Cerebellar nuclear complex (tissue), 1 donor: Measurements from ENCODE around the gene POLR3GL.

Experiments
- DNase-seq, 2 experiments: peaks; one replicate each; lab custom pipeline; 2025; lab: John Stamatoyannopoulos, UW

POLR3GL gene

DNA sequence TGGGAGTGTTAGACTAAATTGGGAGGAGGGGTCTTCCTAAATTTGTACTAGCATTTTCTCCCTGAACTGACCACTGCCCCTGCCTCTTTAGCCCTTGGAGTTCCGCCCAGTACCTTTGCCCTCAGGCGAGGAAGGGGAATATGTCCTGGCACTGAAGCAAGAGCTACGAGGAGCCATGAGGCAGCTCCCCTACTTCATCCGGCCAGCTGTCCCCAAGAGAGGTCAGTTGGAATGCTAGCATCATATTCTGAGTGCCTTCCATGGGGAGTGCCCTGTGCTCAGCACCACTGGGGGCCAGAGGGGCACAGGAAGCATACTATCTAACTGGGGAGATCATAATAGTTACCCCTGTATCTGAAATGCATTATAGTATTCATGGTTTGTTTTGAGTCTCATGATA lies 10.7 kb downstream of the POLR3GL start:
- DNase-seq, result no peak

DNA sequence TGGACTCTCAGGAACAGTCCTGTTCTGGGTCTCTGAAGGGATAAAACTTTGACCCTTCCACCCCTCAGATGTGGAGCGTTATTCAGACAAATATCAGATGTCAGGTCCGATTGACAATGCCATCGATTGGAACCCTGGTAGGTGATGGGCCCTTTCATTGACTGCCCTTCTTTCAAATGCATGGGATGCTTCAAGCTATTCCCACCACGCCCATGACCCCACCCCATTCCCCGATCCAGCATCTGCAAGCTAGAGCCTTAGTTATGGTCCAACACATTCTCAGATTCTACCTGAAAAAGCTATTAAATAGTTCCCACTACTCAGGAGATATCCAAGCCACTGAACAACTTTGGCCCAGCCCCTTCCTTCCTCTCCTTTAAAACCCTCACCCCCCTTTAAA lies 12.5 kb downstream of the POLR3GL start:
- DNase-seq, result no peak

DNA sequence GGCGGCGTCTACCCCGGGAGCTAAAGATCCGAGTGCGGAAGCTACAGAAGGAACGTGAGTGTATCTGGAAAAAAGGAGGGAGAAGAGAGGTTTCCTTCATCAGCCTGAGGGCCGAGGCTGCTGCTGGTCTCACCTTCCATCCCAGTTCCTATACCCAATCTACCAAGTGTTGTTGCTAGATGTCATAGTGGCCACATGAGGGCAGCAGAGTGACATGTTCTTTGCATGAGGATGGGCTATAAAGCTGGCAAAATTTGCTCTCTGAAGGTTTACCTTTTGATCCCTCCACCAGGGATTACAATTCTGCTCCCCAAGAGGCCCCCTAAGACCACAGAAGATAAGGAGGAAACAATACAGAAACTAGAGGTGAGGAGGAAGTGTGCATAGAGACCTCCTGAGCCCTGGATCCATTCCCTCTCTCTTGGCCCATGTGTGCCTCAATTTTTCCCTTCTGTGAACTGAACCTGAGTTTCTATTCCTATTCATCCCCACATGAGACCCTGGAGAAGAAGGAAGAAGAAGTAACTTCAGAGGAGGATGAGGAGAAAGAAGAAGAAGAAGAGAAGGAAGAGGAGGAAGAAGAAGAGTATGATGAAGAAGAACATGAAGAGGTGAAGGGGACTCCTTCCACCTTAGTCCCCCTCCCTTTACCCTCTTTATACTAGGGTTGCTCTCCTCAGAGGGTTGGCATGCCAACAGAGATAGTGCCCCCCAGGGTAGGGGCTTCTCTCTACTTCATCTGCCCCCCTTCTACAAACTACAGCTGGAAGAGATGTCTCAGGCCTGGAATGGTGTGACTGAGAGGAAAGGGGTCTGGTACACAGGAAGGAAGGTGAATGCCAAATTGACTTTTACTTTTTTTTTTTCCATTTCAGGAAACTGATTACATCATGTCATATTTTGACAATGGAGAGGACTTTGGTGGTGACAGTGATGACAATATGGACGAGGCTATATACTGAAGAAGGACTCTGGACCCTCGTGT lies 13.3 kb downstream of the POLR3GL start:
- DNase-seq, result peak in 1 of 2 experiments; percentile 37

DNA sequence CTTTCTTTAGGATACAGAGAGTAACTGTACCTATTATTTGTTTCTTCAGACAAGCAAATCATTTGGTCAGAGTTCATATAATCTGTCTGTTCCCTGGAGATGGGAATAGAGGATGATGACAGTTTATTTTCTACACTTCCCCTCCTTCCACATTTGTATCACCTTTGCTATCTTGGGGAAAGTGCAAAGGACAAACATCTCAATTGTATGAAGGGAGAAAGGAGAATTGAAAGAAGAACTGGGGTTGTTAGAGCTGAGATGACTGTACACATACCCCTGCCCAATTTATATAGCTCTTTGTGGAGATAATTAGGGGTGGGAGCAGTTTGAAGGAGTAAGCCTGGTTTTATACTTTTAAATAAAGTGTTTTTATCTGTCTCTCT lies 14.0 kb downstream of the POLR3GL start:
- no peak for DNase-seq

DNA sequence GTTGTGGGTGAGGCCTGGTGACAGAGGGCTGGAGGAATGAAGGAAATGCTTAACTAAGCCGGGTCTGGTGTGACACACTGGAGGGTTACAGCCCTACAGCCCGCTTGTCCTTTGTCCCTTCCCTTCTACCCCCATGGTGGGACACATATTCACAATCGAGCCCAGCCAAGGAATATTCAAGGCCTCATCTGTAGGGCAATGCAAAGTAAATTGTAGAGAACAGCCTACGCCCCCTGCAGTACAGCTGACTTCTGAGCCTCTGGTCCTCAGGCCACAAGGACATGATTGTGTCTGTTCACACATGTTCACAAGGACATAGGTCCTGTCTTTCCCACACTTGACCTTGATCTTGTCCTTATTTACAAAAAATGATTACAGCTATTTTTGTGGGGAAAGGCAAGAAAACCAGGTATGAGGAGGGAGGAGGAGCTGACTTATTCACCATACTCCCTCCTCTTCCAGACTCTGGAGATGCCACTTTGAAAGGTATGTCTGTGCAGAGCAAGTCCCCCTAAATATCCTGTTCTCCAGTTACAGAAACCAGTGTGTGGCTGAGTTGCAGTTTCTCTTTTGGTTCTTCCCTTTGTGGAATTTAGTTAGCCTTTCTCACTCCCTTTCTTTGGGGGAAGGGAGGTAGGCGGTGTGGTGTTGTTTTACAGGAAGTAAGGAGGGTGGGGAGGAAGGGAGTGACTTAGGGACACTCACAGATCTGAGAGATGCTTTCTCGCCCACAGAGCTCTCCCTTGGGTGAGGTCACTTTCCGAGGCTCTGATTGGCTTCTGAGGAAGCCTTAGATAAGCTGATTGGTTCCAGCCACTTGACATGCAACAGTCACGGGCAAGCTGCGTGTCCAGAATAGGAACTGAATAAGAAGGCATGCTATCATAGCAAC lies 14.6 kb downstream of the POLR3GL start:
- peak; percentile 95 to 98 for DNase-seq

DNA sequence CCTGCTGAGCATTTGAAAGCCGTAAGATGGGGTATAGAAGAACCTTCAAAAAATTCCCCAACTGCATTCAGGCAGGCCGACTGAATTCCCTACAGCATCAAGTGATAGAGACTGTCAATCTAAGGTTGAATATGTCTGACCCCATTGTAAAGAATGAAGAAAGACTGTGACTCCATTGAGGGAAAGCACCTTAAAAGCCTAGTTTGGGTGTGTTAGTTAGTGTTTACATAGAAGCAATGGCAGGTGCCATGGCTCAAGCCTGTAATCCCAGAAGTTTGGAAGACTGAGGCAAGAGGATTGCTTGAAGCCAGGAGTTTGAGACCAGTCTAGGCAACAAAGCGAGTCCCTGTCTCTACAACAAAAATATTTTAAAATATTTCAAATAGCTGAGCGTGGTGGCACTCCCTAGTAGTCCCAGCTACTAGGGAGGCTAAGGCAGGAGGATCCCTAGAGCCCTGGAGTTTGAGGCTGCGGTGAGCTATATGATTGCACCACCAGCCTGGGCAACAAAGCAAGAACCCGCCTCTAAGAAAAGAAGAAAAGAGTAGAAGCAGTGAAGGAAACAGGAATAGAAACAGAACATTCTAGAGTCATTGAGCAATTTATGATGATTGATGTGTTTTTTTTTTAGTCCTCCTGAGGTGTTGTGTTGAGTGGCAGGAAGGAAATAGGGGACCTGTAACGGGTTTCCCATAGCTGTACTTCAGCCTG lies 15.4 kb downstream of the POLR3GL start:
- no peak for DNase-seq

DNA sequence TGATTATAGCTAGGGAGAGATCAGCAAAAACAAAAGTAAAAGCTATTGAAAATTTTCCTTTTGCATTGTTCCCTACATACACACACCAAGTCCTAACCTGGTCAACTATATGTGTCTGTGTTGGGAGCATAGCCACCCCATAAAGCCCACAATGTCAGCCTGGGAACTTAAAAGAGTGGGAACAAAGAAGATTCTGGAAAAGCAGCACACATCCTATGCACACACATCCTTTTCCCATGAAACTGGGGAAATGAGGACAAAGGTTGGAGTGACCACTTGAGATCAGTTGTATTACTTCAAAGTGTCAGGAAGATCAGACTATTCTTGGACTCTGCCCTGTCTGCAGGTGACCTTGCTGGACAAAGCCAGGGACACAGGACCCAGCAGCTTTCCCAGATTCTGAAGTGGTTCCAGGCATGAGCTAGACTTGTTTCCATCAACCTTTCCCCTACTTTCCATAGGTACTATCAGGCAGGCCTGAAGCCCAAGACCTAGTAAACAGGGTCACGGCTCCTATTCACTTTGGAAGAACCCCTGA lies 16.0 kb downstream of the POLR3GL start:
- DNase-seq, result no peak

DNA sequence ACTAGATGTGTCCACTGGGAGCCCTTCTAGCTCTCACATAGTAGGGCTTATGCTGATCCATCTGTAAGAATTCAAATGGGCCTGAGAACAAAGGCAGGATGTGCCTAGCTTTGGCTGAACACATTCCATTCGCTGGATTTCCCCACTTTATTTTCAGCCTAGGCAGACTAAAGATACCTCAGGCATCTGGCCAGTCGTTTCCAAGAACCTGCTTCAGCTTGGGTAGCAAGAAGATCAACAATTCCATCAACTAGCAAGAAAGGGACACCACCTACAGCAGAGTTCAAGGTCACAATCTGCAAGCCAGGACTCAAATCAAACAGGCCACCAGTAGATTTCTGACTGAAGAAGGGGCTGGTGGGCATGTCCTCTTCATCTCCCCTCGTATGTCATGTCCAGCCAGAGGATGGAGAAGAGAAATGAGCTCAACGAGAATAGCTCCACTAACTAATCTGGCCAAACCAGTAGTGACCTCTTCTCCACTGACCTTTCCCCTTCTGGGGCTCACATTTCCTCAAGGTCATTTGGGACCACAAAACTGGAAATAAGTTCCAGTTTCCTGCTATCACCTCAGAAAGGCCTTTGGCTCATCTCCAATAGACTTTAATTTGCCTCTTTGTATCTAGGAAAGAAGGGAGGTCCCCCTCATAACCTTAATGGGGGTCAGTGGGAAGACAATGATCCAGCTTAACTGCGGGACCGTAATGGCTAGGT lies 17.7 kb downstream of the POLR3GL start:
- DNase-seq, result no peak

DNA sequence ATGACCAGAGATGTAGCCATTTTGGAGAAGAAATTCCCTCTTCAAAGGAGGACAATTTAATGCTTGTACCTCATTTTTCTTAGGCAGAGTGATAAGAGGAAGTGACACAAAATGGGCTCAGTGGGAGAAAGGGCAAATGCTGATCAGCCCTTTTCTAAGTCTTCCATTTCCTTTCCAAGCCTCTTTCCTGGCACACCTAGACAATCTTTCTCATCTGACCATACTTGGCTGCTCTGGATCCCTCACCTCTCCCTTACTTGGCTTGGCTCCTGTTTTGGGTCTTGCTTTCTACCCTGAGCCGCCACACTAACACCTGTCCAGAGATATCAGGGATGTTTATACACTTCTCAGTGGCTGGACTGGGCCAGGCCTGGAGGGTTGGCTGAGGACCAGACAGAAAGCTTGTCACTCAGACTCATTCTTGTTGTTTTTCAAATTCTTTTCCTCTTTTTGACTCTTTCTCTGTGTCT lies 18.8 kb downstream of the POLR3GL start:
- DNase-seq, result no peak

DNA sequence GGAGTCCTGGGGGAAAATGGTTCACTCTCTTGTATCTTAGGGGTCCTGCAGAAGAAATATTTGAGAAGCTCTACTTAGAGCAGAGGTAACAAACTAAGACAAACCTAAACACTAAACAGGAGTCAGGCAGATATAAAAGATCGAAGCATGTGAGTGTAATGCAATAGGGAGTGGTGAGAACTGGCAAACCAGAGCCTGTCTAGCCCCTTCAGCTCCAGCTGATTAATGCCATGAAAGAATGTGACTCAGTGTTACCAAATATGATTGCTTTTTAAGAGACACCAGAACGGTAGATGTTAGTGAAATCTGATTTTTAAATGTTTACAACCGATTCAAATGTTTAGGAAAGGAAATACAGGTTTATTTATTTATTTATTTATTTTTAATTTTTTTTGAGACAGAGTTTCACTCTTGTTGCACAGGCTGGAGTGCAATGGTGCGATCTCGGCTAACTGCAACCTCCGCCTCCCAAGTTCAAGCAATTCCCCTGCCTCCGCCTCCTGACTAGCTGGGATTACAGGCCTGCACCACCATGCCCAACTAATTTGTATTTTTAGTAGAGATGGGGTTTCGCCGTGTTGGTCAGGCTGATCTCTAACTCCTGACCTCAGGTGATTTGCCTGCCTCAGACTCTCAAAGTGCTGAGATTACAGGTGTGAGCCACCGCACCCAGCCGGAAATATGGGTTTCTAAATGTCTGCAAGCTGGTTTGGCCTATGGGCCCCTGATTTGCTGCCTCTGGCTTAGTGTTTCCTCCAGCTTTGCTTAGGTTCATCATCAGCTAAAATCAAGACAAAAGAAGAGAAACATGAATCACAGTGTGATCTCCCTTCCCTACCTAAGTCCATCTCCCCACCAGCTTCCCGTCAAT lies 19.7 kb downstream of the POLR3GL start:
- no peak for DNase-seq

DNA sequence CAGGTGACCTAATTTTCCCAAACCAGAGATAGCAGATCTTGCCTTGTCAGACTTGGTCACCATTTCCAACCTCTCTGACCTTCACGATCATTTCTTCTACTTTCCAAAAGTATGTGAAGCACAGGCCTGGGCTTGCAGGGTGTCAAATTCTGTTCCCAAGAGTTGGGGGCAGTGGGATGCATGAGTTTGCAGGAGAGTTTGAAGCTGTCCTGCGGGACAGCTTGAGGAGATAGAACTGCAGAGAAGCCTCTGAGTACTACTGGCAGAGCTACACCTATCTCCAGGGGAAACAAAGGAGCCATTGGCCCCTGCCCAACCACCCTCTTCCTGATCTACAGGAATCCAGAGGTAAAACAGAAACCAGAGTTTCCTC lies 20.6 kb downstream of the POLR3GL start:
- no peak for DNase-seq

DNA sequence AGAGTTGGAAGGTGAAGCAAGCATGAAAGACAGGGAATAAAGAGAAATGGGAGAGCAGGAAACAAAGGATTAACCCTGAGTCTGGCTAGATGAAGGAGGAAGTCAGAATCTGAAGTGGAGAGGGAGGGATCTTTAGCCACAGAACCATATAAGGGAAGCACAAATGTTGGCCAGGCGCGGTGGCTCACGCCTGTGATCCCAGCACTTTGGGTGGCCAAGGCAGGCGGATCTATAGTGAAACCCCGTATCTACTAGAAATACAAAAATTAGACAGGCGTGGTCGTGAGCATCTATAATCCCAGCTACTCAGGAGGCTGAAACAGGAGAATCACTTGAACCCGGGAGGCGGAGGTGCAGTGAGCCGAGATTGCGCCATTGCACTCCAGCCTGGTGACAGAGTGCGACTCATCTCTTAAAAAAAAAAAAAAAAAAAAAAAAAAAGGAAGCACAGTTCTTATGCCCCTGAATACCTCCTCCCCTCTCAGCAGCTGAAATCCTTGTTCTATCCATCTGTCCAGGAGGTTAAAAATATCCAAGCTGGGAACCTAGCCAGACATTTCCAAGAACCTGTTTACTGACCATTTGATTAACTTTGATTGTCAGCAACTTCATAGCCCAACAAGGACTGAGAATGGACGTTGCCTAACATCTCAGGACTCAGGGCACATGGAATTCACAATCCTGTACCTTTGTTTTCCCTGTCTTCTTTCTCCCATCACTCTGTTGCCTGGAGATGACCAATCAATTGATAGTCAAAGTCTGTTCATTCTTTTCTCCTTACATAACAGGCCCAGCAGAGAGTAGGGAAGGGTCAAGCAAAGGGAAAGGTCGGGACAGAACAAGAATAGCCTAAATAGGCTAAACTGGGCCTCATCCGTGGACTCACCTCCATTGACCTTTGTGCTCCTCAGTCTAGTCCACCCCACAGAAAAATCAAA lies 21.3 kb downstream of the POLR3GL start:
- DNase-seq, result peak; percentile 29 to 57

DNA sequence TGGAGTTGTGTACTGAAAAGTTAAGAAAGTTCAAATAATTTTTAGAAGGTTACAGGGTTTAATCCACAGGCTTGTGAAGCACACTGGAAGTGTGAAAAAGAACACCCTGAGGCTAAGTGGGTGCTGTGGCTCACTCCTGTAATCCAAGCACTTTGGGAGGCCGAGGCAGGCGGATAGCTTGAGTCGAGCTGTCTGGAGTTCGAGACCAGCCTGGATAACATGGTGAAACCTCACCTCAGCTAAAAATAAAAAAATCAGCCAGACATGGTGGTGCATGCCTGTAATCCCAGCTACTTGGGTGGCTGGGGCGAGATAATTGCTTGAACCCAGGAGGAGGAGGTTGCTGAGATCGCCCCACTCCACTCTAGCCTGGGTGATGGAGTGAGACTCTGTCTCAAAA lies 22.1 kb downstream of the POLR3GL start:
- DNase-seq, result no peak

DNA sequence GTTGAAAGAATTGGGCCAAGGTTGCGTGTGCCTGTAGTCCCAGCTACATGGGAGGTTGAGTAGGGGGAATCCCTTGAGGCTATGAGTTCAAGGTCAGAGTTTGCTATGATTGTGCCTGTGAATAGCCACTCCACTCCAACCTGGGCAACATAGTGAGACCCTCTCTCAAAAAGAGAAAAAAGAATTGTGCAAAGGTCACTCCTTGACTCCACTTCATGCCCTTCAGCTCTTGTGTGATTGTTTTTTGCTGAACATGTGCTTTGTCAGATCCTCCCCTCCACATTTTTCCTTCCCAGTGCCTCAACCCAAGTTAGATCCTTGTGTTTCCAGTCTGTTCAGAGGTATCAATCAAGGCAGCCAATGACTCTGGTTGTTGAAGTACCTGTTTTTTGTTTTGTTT lies 23.4 kb downstream of the POLR3GL start:
- DNase-seq, result no peak

DNA sequence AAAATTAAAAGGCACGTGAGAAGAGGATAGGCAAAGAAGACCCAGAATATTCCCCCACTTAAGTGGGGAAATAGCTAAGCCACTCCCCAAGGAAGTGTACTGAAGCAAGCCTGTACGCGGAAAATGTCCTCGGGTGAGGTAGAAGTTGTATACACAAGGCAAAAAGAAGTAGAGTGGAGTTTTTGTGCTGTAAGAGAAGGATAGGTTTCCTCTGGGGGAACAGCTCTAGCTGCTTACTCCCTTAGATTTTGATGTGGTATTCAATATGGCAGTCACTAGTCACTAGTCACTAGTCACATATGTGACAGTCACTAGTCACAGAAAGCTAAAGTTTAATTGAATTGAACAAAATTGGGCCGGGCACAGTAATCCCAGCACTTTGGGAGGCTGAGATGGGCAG lies 24.3 kb downstream of the POLR3GL start:
- no peak for DNase-seq

DNA sequence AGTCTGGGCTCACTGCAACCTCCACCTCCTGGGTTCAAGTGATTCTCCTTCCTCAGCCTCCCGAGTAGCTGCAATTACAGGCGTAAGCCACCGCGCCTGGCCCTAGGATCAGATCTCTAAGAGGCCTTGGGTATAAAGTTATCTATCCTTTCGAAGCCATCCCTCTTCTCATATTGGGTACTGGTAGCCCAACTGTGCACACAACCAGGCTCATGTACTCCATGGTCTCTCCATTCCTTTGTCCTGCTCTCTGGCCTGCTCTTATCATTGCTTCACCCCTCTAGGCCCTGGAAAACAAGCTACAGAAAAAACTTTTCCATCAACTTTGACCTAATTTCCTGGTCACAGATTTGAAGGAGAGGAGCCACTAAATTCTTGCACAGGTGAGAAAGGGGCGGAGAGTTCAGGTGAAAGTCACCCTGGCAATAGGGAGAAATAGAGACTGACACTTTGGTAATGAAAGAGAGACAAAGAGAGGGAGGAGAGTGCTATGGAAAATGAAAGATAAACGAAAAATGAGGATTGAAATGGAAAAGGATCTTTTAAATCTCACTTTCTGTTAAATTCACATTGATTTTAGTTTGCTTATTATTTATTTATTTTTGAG lies 25.9 kb downstream of the POLR3GL start:
- DNase-seq, result no peak

DNA sequence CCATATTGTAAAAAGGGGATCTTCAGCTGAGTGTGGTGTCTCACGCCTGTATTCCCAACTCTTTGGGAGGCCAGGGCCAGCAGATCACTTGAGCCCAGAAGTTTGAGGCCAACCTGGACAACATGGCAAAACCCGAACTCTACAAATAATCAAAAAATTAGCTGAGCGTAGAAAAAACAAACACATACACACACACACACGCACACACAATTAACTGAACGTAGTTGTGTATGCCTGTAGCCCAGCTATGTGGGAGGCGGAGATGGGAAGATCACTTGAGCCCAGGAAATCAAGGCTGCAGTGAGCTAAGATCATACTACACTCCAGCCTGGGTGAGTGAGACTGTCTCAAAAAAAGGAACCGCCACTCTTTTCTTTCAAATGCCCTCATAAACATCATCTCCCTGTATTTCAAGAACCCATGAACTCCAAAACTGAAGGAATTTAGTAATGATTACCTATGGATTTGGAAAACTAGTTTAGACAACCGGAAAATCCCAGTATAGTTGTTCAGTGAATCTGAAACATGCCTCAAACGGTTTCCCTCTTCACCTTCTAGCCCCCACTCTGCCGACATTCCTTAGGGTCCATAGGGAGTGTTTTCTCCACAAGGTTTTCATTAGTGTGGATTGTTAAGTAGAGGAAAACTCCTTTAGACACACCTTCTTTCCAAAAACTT lies 27.4 kb downstream of the POLR3GL start:
- no peak for DNase-seq

DNA sequence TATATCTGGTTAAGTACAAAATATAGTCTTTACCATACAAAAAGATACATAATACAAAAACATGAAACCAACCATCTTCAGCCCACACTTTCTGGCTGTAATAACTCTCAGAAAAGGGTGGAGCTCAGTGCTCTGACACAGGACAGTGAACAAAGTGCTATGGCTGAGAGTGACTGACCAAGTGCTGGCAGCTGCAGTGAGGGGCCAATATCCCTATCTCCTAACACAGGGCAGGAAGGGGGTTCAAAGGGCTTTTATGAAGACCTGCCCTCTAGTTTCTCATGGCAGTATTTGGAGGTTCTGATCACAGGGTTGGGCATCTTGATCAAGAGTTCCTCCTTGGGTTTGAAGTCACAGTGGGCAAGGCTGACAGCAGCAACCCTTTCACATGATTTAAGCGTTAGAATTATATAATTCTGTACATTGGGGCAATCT lies 28.0 kb downstream of the POLR3GL start:
- DNase-seq, result no peak
